Measurements from ENCODE around the gene RASAL3.

DNA sequence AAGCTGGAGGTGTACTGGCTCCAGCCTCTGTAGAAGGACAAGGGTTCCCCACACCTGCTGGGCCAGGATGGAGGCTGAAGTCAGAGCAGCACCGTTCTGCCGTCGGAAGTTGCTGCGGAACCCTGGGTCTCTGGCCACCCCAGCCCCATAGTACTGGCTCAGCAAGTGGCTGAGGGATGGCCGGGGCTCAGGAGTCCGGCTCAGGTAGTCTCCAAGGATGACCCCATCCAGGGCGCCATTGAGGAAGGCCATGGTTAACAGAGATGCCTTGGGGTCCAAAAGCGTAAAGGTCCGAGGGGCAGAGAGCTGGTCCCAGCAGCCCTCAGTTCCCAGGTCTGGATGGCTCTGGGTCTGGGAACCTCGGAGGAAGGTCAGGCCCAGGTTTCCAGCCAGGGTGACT, 11.3 kb upstream of the RASAL3 start:
- no peak for TF ChIP-seq CTCF (IDR thresholded peaks at IDR 0.05)
- TF ChIP-seq REST (IDR thresholded peaks at IDR 0.05; ENCODE audit: insufficient read depth in 1 of 2, low read depth in 2 of 2, low read length in 1 of 2), result no peak
- no peak for TF ChIP-seq POLR2AphosphoS5 (IDR thresholded peaks at IDR 0.05; ENCODE audit: low read depth, low read length)
- TF ChIP-seq SIN3A (IDR thresholded peaks at IDR 0.05; ENCODE audit: borderline replicate concordance, insufficient read depth, low read depth, low read length), result no peak

All from Panc1 (cell line).